ENCODE data around the gene FCN1.

FCN1 gene

GRCh38 chr9:134889386-134890154 lies 28.1 kb downstream of the FCN1 start:
- DNase-seq: no peak

- DNase-seq: no peak
Observed at GRCh38 chr9:134888603-134889190, 29.0 kb downstream of the FCN1 start.

GRCh38 chr9:134887686-134888602 lies 29.8 kb downstream of the FCN1 start:
- DNase-seq: no peak

- DNase-seq: no peak
Observed at GRCh38 chr9:134887219-134887618, 30.5 kb downstream of the FCN1 start.

- DNase-seq: no peak
Observed at GRCh38 chr9:134886413-134886913, 31.2 kb downstream of the FCN1 start.

GRCh38 chr9:134885679-134886412 lies 31.9 kb downstream of the FCN1 start:
- no peak for DNase-seq

- no peak for DNase-seq
Observed at GRCh38 chr9:134885001-134885678, 32.6 kb downstream of the FCN1 start.

- DNase-seq: no peak
Observed at GRCh38 chr9:134884492-134884891, 33.2 kb downstream of the FCN1 start.

GRCh38 chr9:134883040-134883782 lies 34.5 kb downstream of the FCN1 start:
- DNase-seq: no peak

GRCh38 chr9:134882204-134882785 lies 35.4 kb downstream of the FCN1 start:
- DNase-seq: no peak

- no peak for DNase-seq
Observed at GRCh38 chr9:134881313-134881670, 36.4 kb downstream of the FCN1 start.

GRCh38 chr9:134880484-134881312 lies 37.0 kb downstream of the FCN1 start, which contains the start of gene FCN2:
TSS of gene FCN2 (plus strand) at chr9:134880810. CDS start at chr9:134880822, 12 bp downstream.
- no peak for DNase-seq

GRCh38 chr9:134879664-134880483 lies 37.8 kb downstream of the FCN1 start:
- no peak for DNase-seq

- no peak for DNase-seq
Observed at GRCh38 chr9:134877541-134877940, 40.2 kb downstream of the FCN1 start.

GRCh38 chr9:134875371-134875770 lies 42.3 kb downstream of the FCN1 start:
- no peak for DNase-seq

- DNase-seq: no peak
Observed at GRCh38 chr9:134872482-134873231, 45.1 kb downstream of the FCN1 start.

- DNase-seq: no peak
Observed at GRCh38 chr9:134871697-134872340, 45.9 kb downstream of the FCN1 start.

Measured in GOT3 (cell line).